Endothelial cell of umbilical vein (primary cell): ENCODE data around the gene CCDC106. TPM values are rescaled to one million over a fixed set of nuclear protein-coding genes. Genes with fewer than 3 reads are reported as not detected.

Experiments used
- BruUV-seq: library from RNA; stranded (reverse); fragments of 400-500 nt; replicated peaks from 2 replicates; lab custom pipeline; 2021; lab: Mats Ljungman, UMichigan
- CTCF ChIA-PET: fragments of 300-600, 350-600 bp; sonication (Branson Sonifier 250); formaldehyde crosslinking; loops from one replicate; lab custom pipeline; 2021; ENCODE audit warnings: antibody characterized with exemption, inconsistent platforms; lab: Charles Lee
- POLR2A ChIA-PET: fragments of 300-600, 350-600 bp; sonication (Branson Sonifier 250); formaldehyde crosslinking; loops from one replicate; lab custom pipeline; 2021; ENCODE audit warnings: antibody characterized with exemption, inconsistent platforms; lab: Charles Lee
- DNase-seq: peaks from one replicate; pipeline ENCODE4 v3.0.0-alpha.2; 2011; ENCODE audit warnings: low read depth, low spot score
- FAIRE-seq: peaks from 2 replicates; lab custom pipeline; 2011; peaks lifted over from hg19 to GRCh38; lab: Jason Lieb, UNC
- H2AFZ ChIP-seq: 2 replicates; pipeline ENCODE4 v1.6.0; 2012; ENCODE audit warnings: low read depth, low read length, control low read depth, inconsistent platforms
- H3K27ac ChIP-seq: 2 replicates; pipeline ENCODE4 v1.5.1; 2011; ENCODE audit warnings: low read depth, mild to moderate bottlenecking, control low read depth, low read length, moderate library complexity; ENCODE audit not compliant: insufficient read depth
- H3K27me3 ChIP-seq, 2 experiments: 2 replicates each; pipeline versions ENCODE4 v1.6.0 to v1.6.1; 2011; ENCODE audit warnings: low read length in 2 of 2, mixed read lengths in 1 of 2; ENCODE audit not compliant: control insufficient read depth in 2 of 2, insufficient read depth in 2 of 2
- H3K36me3 ChIP-seq, 2 experiments: 2 replicates in 1 of 2; 3 replicates in 1 of 2; pipeline ENCODE4 v1.5.1; 2011; ENCODE audit warnings: low read length in 2 of 2, mild to moderate bottlenecking in 1 of 2, moderate library complexity in 1 of 2; ENCODE audit not compliant: control insufficient read depth in 2 of 2, insufficient read depth in 2 of 2; ENCODE audit errors: extremely low read depth in 1 of 2
- H3K4me1 ChIP-seq: 3 replicates; pipeline ENCODE4 v1.5.1; 2011; ENCODE audit warnings: mild to moderate bottlenecking, low read length; ENCODE audit not compliant: control insufficient read depth, insufficient read depth; ENCODE audit errors: extremely low read depth
- H3K4me2 ChIP-seq: 2 replicates; pipeline ENCODE4 v1.6.1; 2011; ENCODE audit warnings: low read length, control low read depth, mixed read lengths; ENCODE audit not compliant: insufficient read depth
- H3K4me3 ChIP-seq, 3 experiments: fragments of 200-600 bp in 1 of 3; sonication (generic), shearing (Covaris generic) in 1 of 3; replicated peaks in 1 of 3; 2 replicates each; pipeline ENCODE4 v1.5.1; 2011 to 2016; ENCODE audit warnings: control low read depth in 3 of 3, low read length in 3 of 3, mild to moderate bottlenecking in 2 of 3, inconsistent platforms in 1 of 3, low read depth in 1 of 3, moderate library complexity in 1 of 3; ENCODE audit not compliant: insufficient read depth in 1 of 3
- H3K79me2 ChIP-seq: 2 replicates; pipeline ENCODE4 v1.6.0; 2012; ENCODE audit warnings: low read length, inconsistent platforms; ENCODE audit not compliant: control insufficient read depth, insufficient read depth
- H3K9ac ChIP-seq: replicated peaks from 2 replicates; pipeline ENCODE3; 2011; ENCODE audit warnings: low read length, control low read depth; ENCODE audit not compliant: insufficient read depth; ENCODE audit errors: extremely low read depth
- H3K9me1 ChIP-seq: replicated peaks from 3 replicates; pipeline ENCODE4 v1.6.0; 2011; ENCODE audit warnings: mild to moderate bottlenecking, low read length; ENCODE audit not compliant: control insufficient read depth, insufficient read depth; ENCODE audit errors: extremely low read depth
- H3K9me3 ChIP-seq: replicated peaks from 2 replicates; pipeline ENCODE4 v1.5.1; 2012; ENCODE audit warnings: low read length, inconsistent platforms; ENCODE audit not compliant: control insufficient read depth, insufficient read depth
- H4K20me1 ChIP-seq: replicated peaks from 2 replicates; pipeline ENCODE3; 2011; ENCODE audit warnings: mild to moderate bottlenecking, low read length; ENCODE audit not compliant: control insufficient read depth, insufficient read depth; ENCODE audit errors: extremely low read depth
- CTCF ChIP-seq, 2 donors: IDR thresholded peaks; 1 replicate in 1 of 2; 2 replicates in 1 of 2; pipeline ENCODE4 v1.5.1; 2011; ENCODE audit warnings: low read length in 2 of 2, mild to moderate bottlenecking in 2 of 2, moderate library complexity in 2 of 2, control low read depth in 1 of 2, inconsistent platforms in 1 of 2, low read depth in 1 of 2; ENCODE audit not compliant: insufficient read depth in 1 of 2; ENCODE audit errors: extremely low read depth in 1 of 2
- EZH2 ChIP-seq: IDR thresholded peaks from 2 replicates; pipeline ENCODE4 v1.6.1; 2012; ENCODE audit warnings: borderline replicate concordance, low read depth, mild to moderate bottlenecking, moderate library complexity, low read length, inconsistent platforms; ENCODE audit not compliant: severe bottlenecking
- GATA2 ChIP-seq: IDR thresholded peaks from 2 replicates; pipeline ENCODE4 v1.7.0; 2011; ENCODE audit warnings: low read depth, mild to moderate bottlenecking, moderate library complexity, mixed read lengths, low read length; ENCODE audit not compliant: insufficient read length, insufficient read depth
- MYC ChIP-seq: IDR thresholded peaks from one replicate; pipeline ENCODE4 v1.6.1; 2011; ENCODE audit warnings: mild to moderate bottlenecking, low read depth, low read length
- POLR2A ChIP-seq: IDR thresholded peaks from 2 replicates; pipeline ENCODE4 v1.6.1; 2012; ENCODE audit warnings: low read depth, mild to moderate bottlenecking, control low read depth, low read length
- POLR2AphosphoS5 ChIP-seq: IDR thresholded peaks from 2 replicates; pipeline ENCODE4 v1.6.1; 2012; ENCODE audit warnings: low read depth, mild to moderate bottlenecking, control low read depth, low read length, moderate library complexity; ENCODE audit not compliant: insufficient read depth
- dilution Hi-C: fragments of 300-500 bp; cut with MboI; formaldehyde crosslinking; loops from one replicate; pipeline ENCODE4 v1.15.0; 2019; ENCODE audit warnings: low sequenced_read_pairs; ENCODE audit not compliant: extremely low pct_ligation_motif_present
- intact Hi-C: fragments of 100-400 bp; cut with micrococcal nuclease; formaldehyde crosslinking; loops from one replicate; pipeline ENCODE4 v1.10.0; 2022
- polyA plus RNA-seq, 4 experiments: library from polyadenylated mRNA; depleted of rRNA in 3 of 4; stranded (reverse) in 3 of 4; unstranded in 1 of 4; fragments of >200 nt; gene quantifications; 2 replicates each; pipeline versions ENCODE4 v1.2.1 to v1.2.3, GENCODE V29; 2011 to 2012; ENCODE audit warnings: missing spikeins in 1 of 4
- total RNA-seq: library from RNA; stranded (reverse); gene quantifications from 2 replicates; pipeline ENCODE4 v1.2.3, GENCODE V29; 2021
- TF ChIP-seq, protein P1 (sequence below): IDR thresholded peaks from 2 replicates; pipeline ENCODE4 v1.6.1; 2011; ENCODE audit not compliant: insufficient read depth, insufficient read length

The CCDC106 gene
- total and polyA plus RNA-seq, 2 donors (not counting 3 experiments of a cell fraction or from before 2014, with no cell fraction given) = 11.8 to 12.0 TPM

DNA sequence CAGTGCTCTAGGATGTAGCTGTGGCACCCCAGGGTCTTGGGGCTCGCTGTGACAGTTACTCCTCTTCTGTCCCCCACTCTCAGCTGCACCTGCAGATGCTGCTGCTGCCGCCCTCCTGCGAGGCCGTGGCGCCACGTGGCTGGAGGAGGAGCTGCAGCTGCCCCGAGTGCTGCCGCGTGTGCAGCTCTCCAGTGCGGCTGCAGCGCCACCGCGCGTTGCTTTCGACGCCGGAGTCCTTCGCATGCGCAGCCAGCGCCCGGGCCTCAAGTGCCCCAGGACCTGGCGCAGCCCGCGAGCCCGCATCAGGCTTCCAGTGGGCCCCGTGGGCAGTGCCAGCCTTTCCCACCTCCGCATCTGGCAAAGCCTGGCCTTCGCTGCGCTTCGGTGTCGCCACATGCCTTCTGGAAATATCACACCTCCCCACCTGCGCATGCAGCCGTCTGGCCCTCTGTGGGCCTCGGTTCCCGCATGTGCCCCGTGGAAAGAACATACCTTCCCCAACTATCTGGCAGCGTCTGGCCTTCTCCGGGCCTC, 7.9 kb upstream of the CCDC106 start:
- Histone ChIP-seq H3K9me3 (no peaks in the 10 kb centered on the region), H3K9ac (peak overlapping the region; percentile 41), H3K4me3 (peak overlapping the region; percentile 36 to 75 (median 59)), H3K4me1 (peaks cover 32% of the 10 kb centered on the region), H3K36me3 (peaks cover 0 to 5% of the 10 kb centered on the region in 2 experiments), H3K27me3 (no peaks in the 10 kb centered on the region), H3K79me2 (peaks cover 37% of the 10 kb centered on the region), H3K9me1 (no peaks in the 10 kb centered on the region), H3K27ac (peak overlapping the region; percentile 52), H3K4me2 (peak overlapping the region; percentile 63), H2AFZ (peak overlapping the region; percentile 64), H4K20me1 (no peaks in the 10 kb centered on the region)
- TF ChIP-seq MYC (peak; percentile 92), POLR2A (no peak), GATA2 (no peak), EZH2 (no peak), CTCF (IDR thresholded peaks at IDR 0.05; ENCODE audit: extremely low read depth in 1 of 2, insufficient read depth in 1 of 2, low read depth in 1 of 2, low read length in 2 of 2) (peak; percentile 55 to 73), POLR2AphosphoS5 (peak; percentile 54)
- TF ChIP-seq, protein P1, sequence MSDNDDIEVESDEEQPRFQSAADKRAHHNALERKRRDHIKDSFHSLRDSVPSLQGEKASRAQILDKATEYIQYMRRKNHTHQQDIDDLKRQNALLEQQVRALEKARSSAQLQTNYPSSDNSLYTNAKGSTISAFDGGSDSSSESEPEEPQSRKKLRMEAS = peak; percentile 95
- ChIA-PET CTCF (interaction anchor here (0.6 to 1.4 kb wide), 7 partner anchors 13 to 173 kb away, joined by 3 to 6 read pairs (median 4); partner anchors contain the start of gene ZNF784), POLR2A (no interaction called here)
- dilution Hi-C loops = no loop called here
- DNase-seq (peak; percentile 80), FAIRE-seq (peak; percentile 28)
- intact Hi-C loops = loop anchor here (1.0 to 5.0 kb wide), 2 partner anchors 13 to 553 kb away; no protein-coding TSS in a partner anchor
- BruUV-seq = no TSS peak
